Limb (tissue), 2 donors: ENCODE results near the gene AGAP1.

Experiments
- DNase-seq, 2 donors: peaks; one replicate each; pipeline ENCODE4 v3.0.0-alpha.2; 2016; ENCODE audit errors: extremely low spot score in 2 of 2

Gene AGAP1

GRCh38 chr2:235549735-235550377, 56.0 kb downstream of the AGAP1 start:
- no peak for DNase-seq

- DNase-seq: no peak
Observed at GRCh38 chr2:235550378-235550760, 56.5 kb downstream of the AGAP1 start.

GRCh38 chr2:235550946-235551345, 57.1 kb downstream of the AGAP1 start:
- DNase-seq: no peak

GRCh38 chr2:235551965-235552364, 58.1 kb downstream of the AGAP1 start:
- no peak for DNase-seq

GRCh38 chr2:235552671-235553070, 58.8 kb downstream of the AGAP1 start:
- DNase-seq: no peak

GRCh38 chr2:235553291-235553690, 59.4 kb downstream of the AGAP1 start:
- no peak for DNase-seq

GRCh38 chr2:235553696-235554100, 59.9 kb downstream of the AGAP1 start:
- DNase-seq: no peak

- DNase-seq: no peak
Observed at GRCh38 chr2:235554385-235554784, 60.5 kb downstream of the AGAP1 start.

- DNase-seq: no peak
Observed at GRCh38 chr2:235554936-235555335, 61.1 kb downstream of the AGAP1 start.

- DNase-seq: no peak
Observed at GRCh38 chr2:235555371-235555770, 61.5 kb downstream of the AGAP1 start.

GRCh38 chr2:235556086-235556485, 62.2 kb downstream of the AGAP1 start:
- no peak for DNase-seq

GRCh38 chr2:235556901-235557300, 63.1 kb downstream of the AGAP1 start:
- DNase-seq: no peak

GRCh38 chr2:235557903-235558302, 64.1 kb downstream of the AGAP1 start:
- DNase-seq: no peak

- no peak for DNase-seq
Observed at GRCh38 chr2:235558572-235558971, 64.7 kb downstream of the AGAP1 start.

- DNase-seq: no peak
Observed at GRCh38 chr2:235560345-235560744, 66.5 kb downstream of the AGAP1 start.

GRCh38 chr2:235561450-235561849, 67.6 kb downstream of the AGAP1 start:
- no peak for DNase-seq

GRCh38 chr2:235562065-235562747, 68.4 kb downstream of the AGAP1 start:
- DNase-seq: no peak

- no peak for DNase-seq
Observed at GRCh38 chr2:235563056-235563910, 69.4 kb downstream of the AGAP1 start.

GRCh38 chr2:235564066-235564465, 70.2 kb downstream of the AGAP1 start:
- no peak for DNase-seq

GRCh38 chr2:235564884-235565530, 71.2 kb downstream of the AGAP1 start:
- no peak for DNase-seq

GRCh38 chr2:235566415-235566814, 72.6 kb downstream of the AGAP1 start:
- no peak for DNase-seq

- DNase-seq: no peak
Observed at GRCh38 chr2:235566931-235567495, 73.2 kb downstream of the AGAP1 start.
